H1 (cell line): ENCODE data around the gene SCN3A. TPM values are rescaled to one million over a fixed set of nuclear protein-coding genes. Genes with fewer than 3 reads are reported as not detected.

ENCODE experiments used
- CTCF ChIA-PET: fragments of 300-600 bp; sonication (Branson Sonifier 250); formaldehyde crosslinking; loops from one replicate; lab custom pipeline; 2021; ENCODE audit not compliant: partially characterized antibody; lab: Charles Lee
- POLR2A ChIA-PET: fragments of 300-600 bp; sonication (Branson Sonifier 250); formaldehyde crosslinking; loops from one replicate; lab custom pipeline; 2021; ENCODE audit warnings: inconsistent platforms; ENCODE audit not compliant: partially characterized antibody; lab: Charles Lee
- DNase-seq, 2 experiments: peaks; one replicate each; pipeline versions ENCODE4 v3.0.0 to v3.0.0-alpha.2; 2010 to 2022; ENCODE audit warnings: low spot score in 2 of 2, low read depth in 1 of 2, mixed read lengths in 1 of 2
- FAIRE-seq: peaks from 2 replicates; lab custom pipeline; 2011; peaks lifted over from hg19 to GRCh38; lab: Jason Lieb, UNC
- H2AFZ ChIP-seq: 2 replicates; pipeline ENCODE4 v1.8.1; 2012; ENCODE audit warnings: low read length, inconsistent platforms
- H2AK5ac ChIP-seq: 2 replicates; pipeline ENCODE4 v1.6.1; 2013; ENCODE audit warnings: low read depth, low read length
- H2BK120ac ChIP-seq: replicated peaks from 2 replicates; pipeline ENCODE3; 2013; ENCODE audit warnings: low read depth, low read length, inconsistent platforms
- H2BK12ac ChIP-seq: 2 replicates; pipeline ENCODE4 v1.6.1; 2013; ENCODE audit warnings: low read depth, low read length
- H2BK15ac ChIP-seq: 2 replicates; pipeline ENCODE4 v1.6.1; 2013; ENCODE audit warnings: low read length
- H2BK20ac ChIP-seq: 2 replicates; pipeline ENCODE4 v1.6.1; 2013; ENCODE audit warnings: low read length
- H2BK5ac ChIP-seq: 2 replicates; pipeline ENCODE4 v1.6.1; 2013; ENCODE audit warnings: low read depth, low read length
- H3K14ac ChIP-seq: 2 replicates; pipeline ENCODE4 v1.6.1; 2013; ENCODE audit warnings: inconsistent platforms; ENCODE audit not compliant: insufficient read length
- H3K18ac ChIP-seq: 2 replicates; pipeline ENCODE4 v1.6.1; 2013; ENCODE audit warnings: low read length; ENCODE audit errors: extremely low read depth
- H3K23ac ChIP-seq: 2 replicates; pipeline ENCODE4 v1.6.1; 2013; ENCODE audit warnings: inconsistent platforms; ENCODE audit not compliant: insufficient read length
- H3K23me2 ChIP-seq: 2 replicates; pipeline ENCODE4 v1.6.1; 2013; ENCODE audit warnings: low read depth, low read length
- H3K27ac ChIP-seq: 2 replicates; pipeline ENCODE4 v1.6.1; 2011; ENCODE audit warnings: low read depth, low read length, inconsistent platforms
- H3K27me3 ChIP-seq, 4 experiments: replicated peaks in 1 of 4; 1 replicate in 1 of 4; 2 replicates in 3 of 4; pipeline versions ENCODE4 v1.6.1 to v1.8.1; 2011 to 2013; ENCODE audit warnings: low read length in 3 of 4, mild to moderate bottlenecking in 3 of 4, inconsistent platforms in 2 of 4, mixed read lengths in 2 of 4, moderate library complexity in 1 of 4; ENCODE audit not compliant: control insufficient read depth in 3 of 4, insufficient read depth in 3 of 4; ENCODE audit errors: extremely low read depth in 1 of 4
- H3K36me3 ChIP-seq, 4 experiments: 2 replicates each; pipeline versions ENCODE4 v1.6.1 to v1.8.1; 2011 to 2013; ENCODE audit warnings: mild to moderate bottlenecking in 4 of 4, low read length in 3 of 4, moderate library complexity in 2 of 4, control low read depth in 1 of 4, inconsistent platforms in 1 of 4; ENCODE audit not compliant: insufficient read depth in 4 of 4, control insufficient read depth in 2 of 4
- H3K4ac ChIP-seq: replicated peaks from 2 replicates; pipeline ENCODE3; 2013; ENCODE audit warnings: low read length, low read depth, mixed read lengths, inconsistent platforms; ENCODE audit not compliant: insufficient read length
- H3K4me1 ChIP-seq, 4 experiments: replicated peaks in 1 of 4; 1 replicate in 1 of 4; 2 replicates in 3 of 4; pipeline versions ENCODE4 v1.6.1 to v1.8.1; 2011 to 2013; ENCODE audit warnings: low read length in 3 of 4, inconsistent platforms in 2 of 4, mixed read lengths in 1 of 4; ENCODE audit not compliant: insufficient read depth in 4 of 4, control insufficient read depth in 3 of 4
- H3K4me2 ChIP-seq, 2 experiments: 2 replicates each; pipeline versions ENCODE4 v1.6.1 to v1.8.1; 2011 to 2013; ENCODE audit warnings: low read depth in 2 of 2, low read length in 2 of 2, control low read depth in 1 of 2, inconsistent platforms in 1 of 2, mild to moderate bottlenecking in 1 of 2; ENCODE audit not compliant: insufficient read depth in 1 of 2
- H3K4me3 ChIP-seq, 4 experiments: fragments of 200-600, 300-600 bp in 1 of 4; sonication (generic), shearing (Covaris generic), sonication (Bioruptor Twin) in 1 of 4; 2 replicates each; pipeline versions ENCODE4 v1.5.1 to v1.8.1; 2011 to 2016; ENCODE audit warnings: low read length in 4 of 4, low read depth in 3 of 4, control low read depth in 2 of 4, inconsistent platforms in 2 of 4, mild to moderate bottlenecking in 2 of 4, mixed read lengths in 1 of 4, moderate library complexity in 1 of 4; ENCODE audit not compliant: insufficient read depth in 2 of 4; ENCODE audit errors: extremely low read depth in 1 of 4
- H3K56ac ChIP-seq: replicated peaks from 2 replicates; pipeline ENCODE3; 2013; ENCODE audit warnings: low read depth, mild to moderate bottlenecking, mixed read lengths, low read length, inconsistent platforms; ENCODE audit not compliant: insufficient read length
- H3K79me1 ChIP-seq: 2 replicates; pipeline ENCODE4 v1.6.1; 2013; ENCODE audit warnings: low read depth, low read length, control low read depth
- H3K79me2 ChIP-seq, 2 experiments: 2 replicates each; pipeline versions ENCODE4 v1.6.1 to v1.8.1; 2012 to 2013; ENCODE audit warnings: low read length in 2 of 2, mild to moderate bottlenecking in 2 of 2, inconsistent platforms in 1 of 2; ENCODE audit not compliant: insufficient read depth in 2 of 2, control insufficient read depth in 1 of 2
- H3K9ac ChIP-seq, 4 experiments: replicated peaks in 1 of 4; 1 replicate in 1 of 4; 2 replicates in 3 of 4; pipeline versions ENCODE4 v1.6.1 to v1.8.1; 2011 to 2013; ENCODE audit warnings: low read depth in 3 of 4, low read length in 3 of 4, control low read depth in 2 of 4, mild to moderate bottlenecking in 2 of 4, moderate library complexity in 2 of 4, inconsistent platforms in 1 of 4; ENCODE audit errors: extremely low read depth in 1 of 4
- H3K9me3 ChIP-seq, 2 experiments: 2 replicates each; pipeline versions ENCODE4 v1.6.1 to v1.8.1; 2012 to 2013; ENCODE audit warnings: mild to moderate bottlenecking in 2 of 2, moderate library complexity in 2 of 2, control low read depth in 1 of 2, inconsistent platforms in 1 of 2, low read depth in 1 of 2, low read length in 1 of 2, mixed read lengths in 1 of 2; ENCODE audit not compliant: insufficient read depth in 2 of 2
- H4K20me1 ChIP-seq, 2 experiments: replicated peaks in 1 of 2; 2 replicates each; pipeline versions ENCODE3 to v1.8.1; 2011 to 2013; ENCODE audit warnings: inconsistent platforms in 2 of 2, low read length in 2 of 2, mild to moderate bottlenecking in 1 of 2; ENCODE audit not compliant: insufficient read depth in 2 of 2, control insufficient read depth in 1 of 2
- H4K5ac ChIP-seq: 2 replicates; pipeline ENCODE4 v1.6.1; 2013; ENCODE audit warnings: low read length, low read depth, mixed read lengths, inconsistent platforms; ENCODE audit not compliant: insufficient read length
- H4K8ac ChIP-seq: 2 replicates; pipeline ENCODE4 v1.8.0; 2013; ENCODE audit warnings: mild to moderate bottlenecking, moderate library complexity, low read length, inconsistent platforms; ENCODE audit not compliant: insufficient read depth; ENCODE audit errors: extremely low read depth
- H4K91ac ChIP-seq: replicated peaks from 2 replicates; pipeline ENCODE3; 2013; ENCODE audit warnings: low read length, mixed read lengths, inconsistent platforms; ENCODE audit not compliant: insufficient read length
- EZH2 ChIP-seq: fragments of 200-600 bp; sonication (generic); IDR thresholded peaks from 2 replicates; pipeline ENCODE4 v1.7.1; 2012; ENCODE audit warnings: low read depth, mild to moderate bottlenecking, moderate library complexity, low read length, inconsistent platforms; ENCODE audit not compliant: severe bottlenecking
- MAFK ChIP-seq: IDR thresholded peaks from 2 replicates; pipeline ENCODE4 v1.6.1; 2012; ENCODE audit warnings: low read depth, mild to moderate bottlenecking, improper control_type of control experiment, low read length
- WGBS, 2 experiments: shearing (Covaris generic) in 1 of 2; methylation state at CpG; one replicate each; pipeline versions ENCODE4 v1.1.6 to v1.1.7; 2013 to 2015; ENCODE audit warnings: low lambda C conversion rate in 2 of 2, mixed read lengths in 2 of 2, inconsistent platforms in 1 of 2, low coverage in 1 of 2, missing lambda C conversion rate in 1 of 2; ENCODE audit not compliant: insufficient replicate concordance in 2 of 2, insufficient coverage in 1 of 2, insufficient read length in 1 of 2; ENCODE audit errors: extremely low coverage in 1 of 2, missing lambda C conversion rate in 1 of 2; 5-methylcytosine and 5-hydroxymethylcytosine counted together
- polyA plus RNA-seq, 7 experiments: library from polyadenylated mRNA; depleted of rRNA in 3 of 7; stranded (reverse) in 5 of 7; unstranded in 2 of 7; fragments of >200 nt in 5 of 7; fragments of 200-250 nt in 2 of 7; gene quantifications; 1 replicate in 5 of 7; 2 replicates in 1 of 7; 4 replicates in 1 of 7; pipeline versions ENCODE4 v1.2.1 to v1.2.3, GENCODE V29; 2011 to 2013; ENCODE audit warnings: missing spikeins in 2 of 7, mixed read lengths in 2 of 7
- total RNA-seq: library from RNA; stranded (reverse); fragmentation: NEBNext Ultra II Directional; extraction: Animal tissue kit (Norgen Biotek cat#: 25700); gene quantifications from 2 replicates; pipeline ENCODE4 v1.2.1, GENCODE V29; 2021

SCN3A gene
- total and polyA plus RNA-seq, 2 of the 8 experiments (the other 6 are each of a cell fraction or from before 2014, with no cell fraction given): 0.02 TPM; not detected in 1

DNA sequence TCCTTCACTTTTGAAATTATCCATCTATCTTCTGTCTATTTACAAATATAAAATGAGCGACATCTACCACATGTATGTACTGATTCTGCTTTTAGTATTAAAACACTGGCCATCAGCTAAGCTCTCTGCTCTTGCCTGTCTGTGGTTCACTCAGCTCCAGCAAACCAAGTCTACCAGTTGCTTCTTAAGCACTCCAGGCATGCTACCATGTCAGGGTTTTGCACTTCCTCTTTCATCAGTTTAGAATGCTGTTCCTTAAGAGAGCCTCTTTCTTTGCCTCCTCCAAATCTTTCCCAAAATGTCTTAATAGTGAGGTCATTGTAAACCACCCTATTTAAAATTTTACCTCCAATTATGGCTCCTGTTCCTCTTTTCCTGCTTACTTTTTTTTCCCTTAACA, 59.5 kb downstream of the SCN3A start:
- no peak overlapping the region for H3K14ac ChIP-seq
- POLR2A ChIA-PET: no interaction called here
- H3K9me3 ChIP-seq: no peaks in the 10 kb centered on the region
- no peaks in the 10 kb centered on the region for H3K79me1 ChIP-seq
- no peak overlapping the region for H2AK5ac ChIP-seq
- H4K20me1 ChIP-seq: no peaks in the 10 kb centered on the region
- no peak for TF ChIP-seq MAFK
- TF ChIP-seq EZH2: no peak
- no peak for DNase-seq
- no peak overlapping the region for H4K8ac ChIP-seq
- no peak overlapping the region for H3K4me3 ChIP-seq
- H3K27me3 ChIP-seq: no peaks in the 10 kb centered on the region
- 93% methylated on average over 1 of the region's 1 CpG; no CpG with 5 or more reads in 1 of the 2 experiments for WGBS, 2 experiments
- no peak overlapping the region for H4K91ac ChIP-seq
- no peak overlapping the region for H2AFZ ChIP-seq
- no peak overlapping the region for H3K9ac ChIP-seq
- H4K5ac ChIP-seq: no peak overlapping the region
- H2BK120ac ChIP-seq: no peak overlapping the region
- no peak overlapping the region for H2BK5ac ChIP-seq
- H3K56ac ChIP-seq: no peak overlapping the region
- H2BK20ac ChIP-seq: no peak overlapping the region
- FAIRE-seq: no peak
- H3K79me2 ChIP-seq: no peaks in the 10 kb centered on the region
- no peaks in the 10 kb centered on the region for H3K23me2 ChIP-seq
- no peak overlapping the region for H3K18ac ChIP-seq
- CTCF ChIA-PET: no interaction called here
- no peak overlapping the region for H3K4ac ChIP-seq
- H3K23ac ChIP-seq: no peak overlapping the region
- H3K4me2 ChIP-seq: no peak overlapping the region
- H3K36me3 ChIP-seq: no peaks in the 10 kb centered on the region
- no peak overlapping the region for H2BK15ac ChIP-seq
- no peaks in the 10 kb centered on the region for H3K4me1 ChIP-seq
- no peak overlapping the region for H3K27ac ChIP-seq
- H2BK12ac ChIP-seq: no peak overlapping the region
